ENCODE measurements around the gene SDC3. TPM values are rescaled to one million over a fixed set of nuclear protein-coding genes. Genes with fewer than 3 reads are reported as not detected.

The SDC3 gene
- total and polyA plus RNA-seq, 7 donors = 2.4 to 91.1 (median 29.9) TPM

GRCh38 chr1:30847358-30847972, 61.1 kb downstream of the SDC3 start:
- Histone ChIP-seq H3K9me3 (no peaks in the 10 kb centered on the region), H3K27ac (peak overlapping the region; percentile 48 to 61 (median 52)), H3K4me3 (no peak overlapping the region), H3K36me3 (no peaks in the 10 kb centered on the region), H3K27me3 (no peaks in the 10 kb centered on the region), H3K4me1 (peaks cover 0 to 31% (median 21%) of the 10 kb centered on the region in 4 donors)
- 14 to 20% methylated on average over 16 to 17 of the region's 17 CpGs for WGBS, 2 donors
- DNase-seq = peak; percentile 92
- intact Hi-C loops (cut with DNase I) = no loop called here
- peak in 1 of 2 donors; percentile 5 for TF ChIP-seq POLR2A (IDR thresholded peaks at IDR 0.05)
- TF ChIP-seq, protein P1, sequence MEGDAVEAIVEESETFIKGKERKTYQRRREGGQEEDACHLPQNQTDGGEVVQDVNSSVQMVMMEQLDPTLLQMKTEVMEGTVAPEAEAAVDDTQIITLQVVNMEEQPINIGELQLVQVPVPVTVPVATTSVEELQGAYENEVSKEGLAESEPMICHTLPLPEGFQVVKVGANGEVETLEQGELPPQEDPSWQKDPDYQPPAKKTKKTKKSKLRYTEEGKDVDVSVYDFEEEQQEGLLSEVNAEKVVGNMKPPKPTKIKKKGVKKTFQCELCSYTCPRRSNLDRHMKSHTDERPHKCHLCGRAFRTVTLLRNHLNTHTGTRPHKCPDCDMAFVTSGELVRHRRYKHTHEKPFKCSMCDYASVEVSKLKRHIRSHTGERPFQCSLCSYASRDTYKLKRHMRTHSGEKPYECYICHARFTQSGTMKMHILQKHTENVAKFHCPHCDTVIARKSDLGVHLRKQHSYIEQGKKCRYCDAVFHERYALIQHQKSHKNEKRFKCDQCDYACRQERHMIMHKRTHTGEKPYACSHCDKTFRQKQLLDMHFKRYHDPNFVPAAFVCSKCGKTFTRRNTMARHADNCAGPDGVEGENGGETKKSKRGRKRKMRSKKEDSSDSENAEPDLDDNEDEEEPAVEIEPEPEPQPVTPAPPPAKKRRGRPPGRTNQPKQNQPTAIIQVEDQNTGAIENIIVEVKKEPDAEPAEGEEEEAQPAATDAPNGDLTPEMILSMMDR (IDR thresholded peaks at IDR 0.05) = no peak
- peak in 1 of 4 donors; percentile 42 for TF ChIP-seq POLR2AphosphoS5 (IDR thresholded peaks at IDR 0.05)

DNA sequence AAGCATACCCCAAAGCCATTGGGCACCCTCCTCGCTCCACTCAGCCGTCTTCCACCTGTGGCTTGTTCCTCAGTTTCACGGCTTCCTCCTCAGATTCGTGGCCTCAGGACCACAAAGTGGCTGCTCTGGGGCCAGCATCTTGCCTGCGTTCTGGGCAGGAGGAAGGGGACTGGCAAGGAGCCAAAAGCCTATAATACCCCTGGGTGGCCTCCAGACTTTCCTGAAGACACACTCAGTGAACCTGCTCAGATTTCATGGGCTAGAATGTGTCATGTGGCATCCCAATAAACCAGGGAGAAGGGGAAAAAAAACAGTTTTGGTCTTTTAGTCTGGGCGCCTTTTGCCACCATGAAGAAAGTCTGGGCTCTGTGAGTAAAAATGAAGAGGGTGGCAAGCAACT, 62.0 kb downstream of the SDC3 start:
- Histone ChIP-seq H3K27ac (peak overlapping the region; percentile 48 to 61 (median 52)), H3K36me3 (no peaks in the 10 kb centered on the region), H3K9me3 (no peaks in the 10 kb centered on the region), H3K27me3 (no peaks in the 10 kb centered on the region), H3K4me3 (no peak overlapping the region), H3K4me1 (peaks cover 0 to 23% (median 14%) of the 10 kb centered on the region in 4 donors)
- no peak for DNase-seq
- WGBS, 2 donors = 76 to 88% methylated on average over 6 of the region's 6 CpGs
- intact Hi-C loops (cut with DNase I) = no loop called here
- TF ChIP-seq POLR2AphosphoS5 (IDR thresholded peaks at IDR 0.05) (no peak), POLR2A (IDR thresholded peaks at IDR 0.05) (no peak), EP300 (IDR thresholded peaks at IDR 0.05) (no peak)
- TF ChIP-seq, protein P1 (IDR thresholded peaks at IDR 0.05) = no peak

GRCh38 chr1:30845904-30846290, 62.7 kb downstream of the SDC3 start:
- no peak for TF ChIP-seq POLR2AphosphoS5 (IDR thresholded peaks at IDR 0.05)
- TF ChIP-seq POLR2A (IDR thresholded peaks at IDR 0.05) = no peak
- TF ChIP-seq, protein P1 (IDR thresholded peaks at IDR 0.05) = no peak
- TF ChIP-seq EP300 (IDR thresholded peaks at IDR 0.05) = no peak
- Histone ChIP-seq H3K4me3 (no peak overlapping the region), H3K4me1 (peaks cover 0 to 23% (median 13%) of the 10 kb centered on the region in 4 donors), H3K27me3 (no peaks in the 10 kb centered on the region), H3K9me3 (no peaks in the 10 kb centered on the region), H3K36me3 (no peaks in the 10 kb centered on the region), H3K27ac (no peak overlapping the region)
- intact Hi-C loops (cut with DNase I) = no loop called here
- 68% methylated on average over 7 of the region's 7 CpGs for WGBS, 2 donors
- no peak for DNase-seq

GRCh38 chr1:30845237-30845903, 63.2 kb downstream of the SDC3 start:
- 66 to 68% methylated on average over 10 of the region's 10 CpGs for WGBS, 2 donors
- no peaks in the 10 kb centered on the region for H3K9me3 ChIP-seq
- TF ChIP-seq, protein P1 (IDR thresholded peaks at IDR 0.05) = no peak
- no peak for TF ChIP-seq POLR2AphosphoS5 (IDR thresholded peaks at IDR 0.05)
- no peak for TF ChIP-seq EP300 (IDR thresholded peaks at IDR 0.05)
- TF ChIP-seq POLR2A (IDR thresholded peaks at IDR 0.05) = no peak
- no peak for DNase-seq
- H3K4me1 ChIP-seq = peaks cover 0 to 23% (median 13%) of the 10 kb centered on the region in 4 donors
- no peaks in the 10 kb centered on the region for H3K36me3 ChIP-seq
- H3K27ac ChIP-seq = no peak overlapping the region
- intact Hi-C loops (cut with DNase I) = no loop called here
- H3K4me3 ChIP-seq = no peak overlapping the region
- H3K27me3 ChIP-seq = no peaks in the 10 kb centered on the region

Measured in sigmoid colon (tissue), 7 donors.